ENCODE measurements around the gene ADRA2A. TPM values are rescaled to one million over a fixed set of nuclear protein-coding genes. Genes with fewer than 3 reads are reported as not detected.

Gene ADRA2A
- total RNA-seq, 1 donor from 2014 or later, result 1.1 TPM

GRCh38 chr10:111127081-111127848 is 50.4 kb downstream of the ADRA2A start:
- intact Hi-C loops (cut with DNase I), result no loop called here
- no peak for DNase-seq (ENCODE audit: low spot score)

- DNase-seq (ENCODE audit: low spot score), result no peak
- intact Hi-C loops (cut with DNase I), result no loop called here
These were observed 51.7 kb downstream of the ADRA2A start for GRCh38 chr10:111128331-111129180.

DNA sequence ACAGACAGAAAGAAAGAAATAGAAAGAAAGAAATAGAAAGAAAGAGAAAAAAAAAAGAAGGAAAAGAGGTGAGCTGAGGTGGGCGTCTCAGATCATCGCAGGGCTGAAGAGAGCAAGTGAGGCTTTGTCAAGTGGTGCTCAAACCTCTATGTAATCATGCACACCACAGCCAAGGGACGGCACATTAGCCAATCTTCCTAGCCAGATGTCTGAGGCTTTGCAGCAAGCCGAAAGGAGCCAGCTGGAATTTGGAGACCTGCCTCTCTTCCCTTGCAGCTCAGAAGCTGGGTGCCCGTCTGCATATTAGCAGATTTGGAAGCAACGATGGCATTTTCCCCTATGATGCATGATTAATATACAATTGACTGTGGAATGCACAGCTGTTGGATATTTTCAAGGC is 52.5 kb downstream of the ADRA2A start:
- DNase-seq (ENCODE audit: low spot score), result no peak
- intact Hi-C loops (cut with DNase I), result no loop called here

DNA sequence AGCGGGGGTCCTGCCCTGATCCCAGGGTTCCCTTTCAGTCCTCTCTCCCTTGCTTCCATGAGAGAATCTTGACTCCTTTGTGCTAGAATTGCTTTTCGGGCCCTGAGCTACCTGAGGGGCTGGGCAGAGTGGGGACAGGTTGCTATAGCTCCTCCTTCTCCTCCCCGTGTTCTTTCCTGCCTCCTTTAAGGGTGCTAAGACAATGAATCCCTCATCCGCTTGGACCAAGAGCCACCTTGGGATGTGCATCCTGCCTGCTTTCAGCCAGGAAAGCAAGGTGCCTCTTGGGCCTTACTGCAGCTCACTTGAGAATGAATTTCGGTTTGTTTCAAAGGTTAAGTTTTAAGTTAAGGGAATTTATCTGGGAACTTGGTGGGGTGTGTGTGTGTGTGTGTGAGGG is 53.6 kb downstream of the ADRA2A start:
- no peak for DNase-seq (ENCODE audit: low spot score)
- intact Hi-C loops (cut with DNase I), result no loop called here

Other genes starting within 250 kb of the ADRA2A start
- gene PDCD4, start 205.1 kb upstream of the ADRA2A start, total RNA-seq, result 42.0 TPM
- gene BBIP1, start 157.8 kb upstream of the ADRA2A start, total RNA-seq, result 31.1 TPM
- 51.4 TPM for gene SHOC2, start 157.4 kb upstream of the ADRA2A start, total RNA-seq

Data from cardiac septum (tissue), 1 donor.